Activated B cell treated with CpG ODN at 0.5 μM for 24 hours (primary cell): Measurements from ENCODE around the gene CCND2. TPM values are rescaled to one million over a fixed set of nuclear protein-coding genes. Genes with fewer than 3 reads are reported as not detected.

Experiments
- ATAC-seq: fragments of 200-7000 bp; cut with Tn5 transposase; one replicate; pipeline ENCODE4 v1.10.0; 2021; ENCODE audit warnings: low read depth, mild to moderate bottlenecking, moderate library complexity
- CTCF ChIA-PET: fragments of 350-600 bp; sonication (Branson Sonifier 250); formaldehyde crosslinking; loops from one replicate; lab custom pipeline; 2021; ENCODE audit warnings: antibody characterized with exemption; lab: Charles Lee
- POLR2A ChIA-PET: fragments of 350-600 bp; sonication (Branson Sonifier 250); formaldehyde crosslinking; loops from one replicate; lab custom pipeline; 2021; ENCODE audit warnings: antibody characterized with exemption; lab: Charles Lee
- DNase-seq: peaks from one replicate; pipeline ENCODE4 v3.0.0; 2022
- H3K27ac Mint-ChIP-seq: one replicate; pipeline ENCODE4 v1.8.0; 2020; ENCODE audit warnings: mixed read lengths
- H3K27me3 Mint-ChIP-seq: one replicate; pipeline ENCODE4 v1.8.0; 2021; ENCODE audit warnings: mixed read lengths
- H3K36me3 Mint-ChIP-seq: one replicate; pipeline ENCODE4 v1.8.0; 2021; ENCODE audit warnings: low read depth, mixed read lengths
- H3K4me1 Mint-ChIP-seq: one replicate; pipeline ENCODE4 v1.8.0; 2021; ENCODE audit warnings: mixed read lengths
- H3K4me3 Mint-ChIP-seq: one replicate; pipeline ENCODE4 v1.8.0; 2020; ENCODE audit warnings: mild to moderate bottlenecking, mixed read lengths
- H3K9me3 Mint-ChIP-seq: one replicate; pipeline ENCODE4 v1.8.0; 2020; ENCODE audit warnings: mixed read lengths
- CTCF ChIP-seq: fragments of 200-600 bp; IDR thresholded peaks from one replicate; pipeline ENCODE4 v1.8.0; 2022; ENCODE audit warnings: antibody characterized with exemption, mild to moderate bottlenecking
- intact Hi-C: fragments of 100-400 bp; cut with micrococcal nuclease; formaldehyde crosslinking; loops from one replicate; pipeline ENCODE4 v1.15.1; 2024
- total RNA-seq: library from RNA; stranded (reverse); gene quantifications from 2 replicates; pipeline ENCODE4 v1.2.3, GENCODE V29; 2022

Gene CCND2
- total RNA-seq, 1 donor from 2014 or later, result 237 TPM

GRCh38 chr12:4245446-4245845 is 28.1 kb upstream of the CCND2 start:
- ATAC-seq, result no peak
- H3K36me3 Mint-ChIP-seq, result no peaks in the 10 kb centered on the region
- H3K4me3 Mint-ChIP-seq, result no peak overlapping the region
- H3K4me1 Mint-ChIP-seq, result peaks cover 9% of the 10 kb centered on the region
- intact Hi-C loops, result no loop called here
- POLR2A ChIA-PET, result interaction anchor here (1.0 to 2.6 kb wide), 4 partner anchors 23 to 128 kb away, joined by 3 to 16 read pairs (median 4); no protein-coding TSS in a partner anchor
- peaks cover 9% of the 10 kb centered on the region for H3K27me3 Mint-ChIP-seq
- CTCF ChIA-PET, result no interaction called here
- TF ChIP-seq CTCF, result no peak
- no peak overlapping the region for H3K27ac Mint-ChIP-seq
- H3K9me3 Mint-ChIP-seq, result no peaks in the 10 kb centered on the region
- DNase-seq, result no peak

GRCh38 chr12:4246116-4246515 is 27.4 kb upstream of the CCND2 start:
- Mint-ChIP-seq H3K27me3 (peaks cover 6% of the 10 kb centered on the region), H3K27ac (no peak overlapping the region), H3K36me3 (no peaks in the 10 kb centered on the region), H3K4me3 (no peak overlapping the region), H3K4me1 (peaks cover 9% of the 10 kb centered on the region), H3K9me3 (no peaks in the 10 kb centered on the region)
- ATAC-seq (peak; percentile 28), DNase-seq (no peak)
- ChIA-PET POLR2A (interaction anchor here (1.0 to 2.6 kb wide), 4 partner anchors 23 to 129 kb away, joined by 3 to 16 read pairs (median 4); no protein-coding TSS in a partner anchor), CTCF (interaction anchor here (1.7 kb wide), 1 partner anchor 30 kb away, joined by 6 read pairs; no protein-coding TSS in a partner anchor)
- intact Hi-C loops, result no loop called here
- no peak for TF ChIP-seq CTCF

DNA sequence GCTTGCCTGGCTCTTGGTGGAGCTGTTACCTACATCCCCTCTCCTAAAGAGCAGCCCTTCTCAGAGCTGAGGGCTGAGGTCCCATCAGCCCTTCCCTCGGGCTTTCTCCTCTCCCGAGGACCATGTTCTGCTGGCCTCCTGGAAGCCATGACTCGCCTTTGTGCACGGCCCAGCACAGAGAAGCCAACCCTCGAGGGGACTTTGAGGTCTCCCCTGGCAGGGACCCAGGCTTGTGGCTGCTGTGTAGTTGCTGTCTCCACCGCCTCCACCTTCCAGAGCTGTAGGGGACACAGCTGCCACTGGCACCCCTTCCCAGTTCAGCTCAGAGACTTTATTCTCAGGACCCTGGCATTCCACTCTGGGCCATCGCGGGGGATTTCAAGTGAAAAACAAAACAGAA is 22.9 kb upstream of the CCND2 start:
- ATAC-seq (no peak), DNase-seq (no peak)
- no peaks in the 10 kb centered on the region for H3K36me3 Mint-ChIP-seq
- no peak overlapping the region for H3K27ac Mint-ChIP-seq
- CTCF ChIA-PET, result interaction anchor here (0.9 to 1.4 kb wide), 2 partner anchors 25 to 143 kb away, joined by 3 to 4 read pairs; no protein-coding TSS in a partner anchor
- H3K4me1 Mint-ChIP-seq, result peaks cover 7% of the 10 kb centered on the region
- H3K27me3 Mint-ChIP-seq, result peaks cover 4% of the 10 kb centered on the region
- TF ChIP-seq CTCF, result no peak
- POLR2A ChIA-PET, result interaction anchor here (0.6 to 0.9 kb wide), 2 partner anchors 18 to 107 kb away, joined by 3 to 5 read pairs; no protein-coding TSS in a partner anchor
- H3K4me3 Mint-ChIP-seq, result no peak overlapping the region
- intact Hi-C loops, result no loop called here
- no peaks in the 10 kb centered on the region for H3K9me3 Mint-ChIP-seq

- POLR2A ChIA-PET, result no interaction called here
- no peak for DNase-seq
Measured at GRCh38 chr12:4251216-4251891, 22.2 kb upstream of the CCND2 start.

More at GRCh38 chr12:4251216-4251891, 22.2 kb upstream of the CCND2 start:
- intact Hi-C loops, result no loop called here
- no peak overlapping the region for H3K27ac Mint-ChIP-seq
- peaks cover 4% of the 10 kb centered on the region for H3K27me3 Mint-ChIP-seq
- no peak overlapping the region for H3K4me3 Mint-ChIP-seq
- peaks cover under 1% of the 10 kb centered on the region for H3K4me1 Mint-ChIP-seq
- no peak for ATAC-seq
- CTCF ChIA-PET, result interaction anchor here (0.9 to 1.4 kb wide), 2 partner anchors 25 to 144 kb away, joined by 3 to 4 read pairs; no protein-coding TSS in a partner anchor
- TF ChIP-seq CTCF, result no peak
- H3K9me3 Mint-ChIP-seq, result no peaks in the 10 kb centered on the region
- H3K36me3 Mint-ChIP-seq, result no peaks in the 10 kb centered on the region
